ENCODE measurements around the gene SKP1.
A peak's percentile ranks its signal among the peaks of the same experiment; 100 is the strongest.

DNA sequence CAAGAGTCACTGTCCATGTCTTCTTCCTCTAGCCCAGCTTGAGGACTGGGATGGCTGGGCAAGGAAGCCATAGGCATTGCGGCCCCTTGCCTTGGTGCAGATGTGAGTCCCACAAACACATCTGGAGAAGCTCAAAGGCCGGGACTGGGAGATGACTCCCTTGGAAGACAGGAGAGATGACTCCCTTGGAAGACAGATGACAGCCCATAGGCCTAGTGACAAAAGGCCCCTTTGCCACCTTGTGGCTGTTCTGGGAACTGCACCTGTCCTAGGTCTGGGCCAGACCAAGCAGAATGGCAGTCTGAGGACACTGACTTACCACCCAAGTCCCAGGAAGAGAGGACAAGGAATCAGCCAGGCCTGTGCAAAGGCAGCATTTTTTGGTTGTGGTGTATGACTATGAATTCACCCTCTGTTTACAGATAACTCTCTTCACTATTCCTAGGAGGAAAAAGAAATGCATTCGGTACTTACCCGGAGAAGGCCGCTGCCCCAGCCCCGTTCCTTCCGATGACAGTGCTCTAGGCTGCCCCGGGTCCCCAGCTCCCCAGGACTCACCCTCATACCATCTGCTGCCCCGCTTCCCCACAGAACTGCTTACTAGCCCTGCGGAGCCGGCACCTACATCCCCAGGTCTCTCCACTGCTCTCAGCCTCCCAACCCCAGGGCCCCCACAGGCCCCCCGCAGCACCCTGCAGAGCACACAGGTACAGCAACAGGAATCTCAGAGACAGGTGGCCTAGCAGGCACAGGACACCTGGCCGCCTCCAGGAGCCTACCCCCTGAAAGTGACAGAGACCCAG, 30.8 kb downstream of the SKP1 start:
- TF ChIP-seq, protein P1, sequence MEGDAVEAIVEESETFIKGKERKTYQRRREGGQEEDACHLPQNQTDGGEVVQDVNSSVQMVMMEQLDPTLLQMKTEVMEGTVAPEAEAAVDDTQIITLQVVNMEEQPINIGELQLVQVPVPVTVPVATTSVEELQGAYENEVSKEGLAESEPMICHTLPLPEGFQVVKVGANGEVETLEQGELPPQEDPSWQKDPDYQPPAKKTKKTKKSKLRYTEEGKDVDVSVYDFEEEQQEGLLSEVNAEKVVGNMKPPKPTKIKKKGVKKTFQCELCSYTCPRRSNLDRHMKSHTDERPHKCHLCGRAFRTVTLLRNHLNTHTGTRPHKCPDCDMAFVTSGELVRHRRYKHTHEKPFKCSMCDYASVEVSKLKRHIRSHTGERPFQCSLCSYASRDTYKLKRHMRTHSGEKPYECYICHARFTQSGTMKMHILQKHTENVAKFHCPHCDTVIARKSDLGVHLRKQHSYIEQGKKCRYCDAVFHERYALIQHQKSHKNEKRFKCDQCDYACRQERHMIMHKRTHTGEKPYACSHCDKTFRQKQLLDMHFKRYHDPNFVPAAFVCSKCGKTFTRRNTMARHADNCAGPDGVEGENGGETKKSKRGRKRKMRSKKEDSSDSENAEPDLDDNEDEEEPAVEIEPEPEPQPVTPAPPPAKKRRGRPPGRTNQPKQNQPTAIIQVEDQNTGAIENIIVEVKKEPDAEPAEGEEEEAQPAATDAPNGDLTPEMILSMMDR (IDR thresholded peaks at IDR 0.05; ENCODE audit: low read depth, low read length, missing input control) = peak; percentile 96
- TF ChIP-seq RAD21 (IDR thresholded peaks at IDR 0.05) (peak; percentile 80 to 90), YY1 (IDR thresholded peaks at IDR 0.05) (no peak), RXRA (IDR thresholded peaks at IDR 0.05) (no peak), TAF1 (conservative IDR thresholded peaks at IDR 0.05) (no peak), JUND (IDR thresholded peaks at IDR 0.05) (no peak), FOXA1 (IDR thresholded peaks at IDR 0.05) (no peak), SP1 (IDR thresholded peaks at IDR 0.05) (no peak)
- TF ChIP-seq, protein P2, sequence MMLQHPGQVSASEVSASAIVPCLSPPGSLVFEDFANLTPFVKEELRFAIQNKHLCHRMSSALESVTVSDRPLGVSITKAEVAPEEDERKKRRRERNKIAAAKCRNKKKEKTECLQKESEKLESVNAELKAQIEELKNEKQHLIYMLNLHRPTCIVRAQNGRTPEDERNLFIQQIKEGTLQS (IDR thresholded peaks at IDR 0.05) = no peak
- TF ChIP-seq, protein P3, sequence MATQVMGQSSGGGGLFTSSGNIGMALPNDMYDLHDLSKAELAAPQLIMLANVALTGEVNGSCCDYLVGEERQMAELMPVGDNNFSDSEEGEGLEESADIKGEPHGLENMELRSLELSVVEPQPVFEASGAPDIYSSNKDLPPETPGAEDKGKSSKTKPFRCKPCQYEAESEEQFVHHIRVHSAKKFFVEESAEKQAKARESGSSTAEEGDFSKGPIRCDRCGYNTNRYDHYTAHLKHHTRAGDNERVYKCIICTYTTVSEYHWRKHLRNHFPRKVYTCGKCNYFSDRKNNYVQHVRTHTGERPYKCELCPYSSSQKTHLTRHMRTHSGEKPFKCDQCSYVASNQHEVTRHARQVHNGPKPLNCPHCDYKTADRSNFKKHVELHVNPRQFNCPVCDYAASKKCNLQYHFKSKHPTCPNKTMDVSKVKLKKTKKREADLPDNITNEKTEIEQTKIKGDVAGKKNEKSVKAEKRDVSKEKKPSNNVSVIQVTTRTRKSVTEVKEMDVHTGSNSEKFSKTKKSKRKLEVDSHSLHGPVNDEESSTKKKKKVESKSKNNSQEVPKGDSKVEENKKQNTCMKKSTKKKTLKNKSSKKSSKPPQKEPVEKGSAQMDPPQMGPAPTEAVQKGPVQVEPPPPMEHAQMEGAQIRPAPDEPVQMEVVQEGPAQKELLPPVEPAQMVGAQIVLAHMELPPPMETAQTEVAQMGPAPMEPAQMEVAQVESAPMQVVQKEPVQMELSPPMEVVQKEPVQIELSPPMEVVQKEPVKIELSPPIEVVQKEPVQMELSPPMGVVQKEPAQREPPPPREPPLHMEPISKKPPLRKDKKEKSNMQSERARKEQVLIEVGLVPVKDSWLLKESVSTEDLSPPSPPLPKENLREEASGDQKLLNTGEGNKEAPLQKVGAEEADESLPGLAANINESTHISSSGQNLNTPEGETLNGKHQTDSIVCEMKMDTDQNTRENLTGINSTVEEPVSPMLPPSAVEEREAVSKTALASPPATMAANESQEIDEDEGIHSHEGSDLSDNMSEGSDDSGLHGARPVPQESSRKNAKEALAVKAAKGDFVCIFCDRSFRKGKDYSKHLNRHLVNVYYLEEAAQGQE (IDR thresholded peaks at IDR 0.05) = no peak
- TF ChIP-seq, protein P4, sequence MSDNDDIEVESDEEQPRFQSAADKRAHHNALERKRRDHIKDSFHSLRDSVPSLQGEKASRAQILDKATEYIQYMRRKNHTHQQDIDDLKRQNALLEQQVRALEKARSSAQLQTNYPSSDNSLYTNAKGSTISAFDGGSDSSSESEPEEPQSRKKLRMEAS (IDR thresholded peaks at IDR 0.05) = no peak

Data from liver (tissue), 3 donors.